ENCODE data around the gene NTN1.

- TF ChIP-seq TAF1 (IDR thresholded peaks at IDR 0.05; ENCODE audit: low read depth, low read length), result no peak
- no peak for TF ChIP-seq POLR2A (IDR thresholded peaks at IDR 0.05; ENCODE audit: low read depth, low read length)
- TF ChIP-seq POLR2AphosphoS5 (IDR thresholded peaks at IDR 0.05; ENCODE audit: low read depth, low read length), result no peak
- no peak for TF ChIP-seq PAX5 (IDR thresholded peaks at IDR 0.05; ENCODE audit: insufficient read depth, low read length, severe bottlenecking)
Measured at GRCh38 chr17:9226130-9226793, 205.0 kb downstream of the NTN1 start.
